Stomach (tissue), 4 donors: ENCODE results near the gene ZBTB46.

Experiments
- EP300 ChIP-seq: sonication (generic); formaldehyde crosslinking; IDR thresholded peaks from one replicate; pipeline ENCODE4 v1.6.1; 2017; ENCODE audit warnings: antibody characterized with exemption
- POLR2A ChIP-seq, 4 donors: fragments of 450-650 bp; IDR thresholded peaks; one replicate each; pipeline ENCODE4 v1.6.1; 2016; ENCODE audit warnings: antibody characterized with exemption in 4 of 4, control low read depth in 2 of 4, mild to moderate bottlenecking in 1 of 4, moderate library complexity in 1 of 4
- POLR2AphosphoS5 ChIP-seq, 3 donors: sonication (generic); formaldehyde crosslinking; IDR thresholded peaks; one replicate each; pipeline ENCODE4 v1.6.1; 2016; ENCODE audit warnings: antibody characterized with exemption in 3 of 3
- TF ChIP-seq, protein P1 (sequence below), 7 experiments: fragments of 450-650 bp in 4 of 7; fragments of 200-600 bp in 3 of 7; sonication (generic) in 3 of 7; IDR thresholded peaks; one replicate each; pipeline ENCODE4 v1.5.1; 2016 to 2019; ENCODE audit warnings: antibody characterized with exemption in 7 of 7, control low read depth in 2 of 7, mild to moderate bottlenecking in 1 of 7

GRCh38 chr20:63877755-63878470 lies 46.8 kb upstream of the ZBTB46 start:
- TF ChIP-seq EP300 (no peak), POLR2A (IDR thresholded peaks at IDR 0.05) (no peak), POLR2AphosphoS5 (IDR thresholded peaks at IDR 0.05) (no peak)
- TF ChIP-seq, protein P1, sequence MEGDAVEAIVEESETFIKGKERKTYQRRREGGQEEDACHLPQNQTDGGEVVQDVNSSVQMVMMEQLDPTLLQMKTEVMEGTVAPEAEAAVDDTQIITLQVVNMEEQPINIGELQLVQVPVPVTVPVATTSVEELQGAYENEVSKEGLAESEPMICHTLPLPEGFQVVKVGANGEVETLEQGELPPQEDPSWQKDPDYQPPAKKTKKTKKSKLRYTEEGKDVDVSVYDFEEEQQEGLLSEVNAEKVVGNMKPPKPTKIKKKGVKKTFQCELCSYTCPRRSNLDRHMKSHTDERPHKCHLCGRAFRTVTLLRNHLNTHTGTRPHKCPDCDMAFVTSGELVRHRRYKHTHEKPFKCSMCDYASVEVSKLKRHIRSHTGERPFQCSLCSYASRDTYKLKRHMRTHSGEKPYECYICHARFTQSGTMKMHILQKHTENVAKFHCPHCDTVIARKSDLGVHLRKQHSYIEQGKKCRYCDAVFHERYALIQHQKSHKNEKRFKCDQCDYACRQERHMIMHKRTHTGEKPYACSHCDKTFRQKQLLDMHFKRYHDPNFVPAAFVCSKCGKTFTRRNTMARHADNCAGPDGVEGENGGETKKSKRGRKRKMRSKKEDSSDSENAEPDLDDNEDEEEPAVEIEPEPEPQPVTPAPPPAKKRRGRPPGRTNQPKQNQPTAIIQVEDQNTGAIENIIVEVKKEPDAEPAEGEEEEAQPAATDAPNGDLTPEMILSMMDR (IDR thresholded peaks at IDR 0.05) = no peak
